Measurements from ENCODE around the gene MNX1. TPM values are rescaled to one million over a fixed set of nuclear protein-coding genes. Genes with fewer than 3 reads are reported as not detected.

The MNX1 gene
- total RNA-seq = not detected
- long read RNA-seq = 0 reads

DNA sequence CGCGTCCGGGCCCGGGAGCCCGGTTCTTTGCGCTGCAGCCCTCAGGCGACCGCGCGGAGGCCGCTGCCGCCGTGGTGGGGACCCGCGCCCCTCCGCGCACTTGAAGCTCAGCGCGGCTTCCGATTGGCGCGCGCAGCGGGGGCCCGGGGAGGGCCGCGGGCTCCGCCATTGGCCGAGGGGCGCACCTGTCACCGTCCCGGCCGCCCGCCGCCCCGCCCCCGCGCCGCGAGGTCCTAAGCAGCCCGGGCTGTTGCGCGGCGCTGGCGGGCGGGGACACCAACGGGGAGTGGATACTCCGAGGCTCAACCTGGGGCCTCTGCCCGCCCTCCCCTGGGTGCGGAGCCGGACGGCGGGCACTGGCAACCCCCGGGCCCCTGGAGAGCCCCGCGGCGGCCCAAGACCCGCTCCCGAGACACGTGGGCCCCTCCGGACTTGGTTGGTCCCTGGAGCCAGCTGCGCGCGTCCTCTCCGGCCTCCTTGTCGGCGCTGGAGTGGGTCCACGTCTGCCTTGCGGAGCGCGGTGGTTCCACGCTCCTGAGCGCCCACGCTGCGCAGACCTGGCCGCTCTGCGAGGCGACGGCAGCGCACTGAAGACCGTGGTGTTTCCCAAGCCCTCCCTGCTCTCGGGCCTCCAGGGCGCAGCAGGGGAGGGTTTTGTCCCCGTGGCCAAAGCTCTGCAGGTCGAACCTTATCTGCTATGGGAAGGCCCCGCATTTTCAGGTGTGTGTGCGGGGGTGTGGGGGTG lies at the start of gene MNX1:
TSS of gene MNX1 (minus strand) at position 76 of the 745 bp plus-strand sequence. CDS start 313 bp downstream, outside the sequence.
- DNase-seq = peak; percentile 42
- ATAC-seq = peak; percentile 85 to 90

GRCh38 chr7:157059534-157059933 lies 49.1 kb upstream of the MNX1 start:
- ATAC-seq (no peak), DNase-seq (no peak)
- intact Hi-C loops (cut with DNase I) = no loop called here

More for the DNA sequence above, at the start of gene MNX1:
- intact Hi-C loops (cut with DNase I) = no loop called here

DNA sequence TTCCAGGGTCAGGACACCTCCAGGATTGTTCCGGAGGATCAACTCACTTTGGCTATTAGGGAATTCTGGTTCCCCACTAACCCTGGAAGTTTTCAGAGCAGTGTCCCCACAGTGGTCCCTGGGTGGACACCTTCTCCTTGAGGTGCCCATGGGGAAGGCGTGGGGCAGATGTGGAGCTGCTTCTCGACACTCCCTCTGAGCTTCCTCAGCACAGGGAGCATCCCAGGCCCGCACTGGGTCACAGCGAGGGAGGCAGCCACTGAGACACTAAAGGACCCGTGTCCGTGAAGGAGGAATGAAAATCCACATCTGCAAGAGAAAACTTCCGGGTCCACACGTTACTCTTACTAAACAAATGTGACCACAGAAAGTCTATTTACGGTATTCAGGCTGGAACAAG lies 48.2 kb upstream of the MNX1 start:
- intact Hi-C loops (cut with DNase I) = no loop called here
- ATAC-seq (no peak), DNase-seq (no peak)

DNA sequence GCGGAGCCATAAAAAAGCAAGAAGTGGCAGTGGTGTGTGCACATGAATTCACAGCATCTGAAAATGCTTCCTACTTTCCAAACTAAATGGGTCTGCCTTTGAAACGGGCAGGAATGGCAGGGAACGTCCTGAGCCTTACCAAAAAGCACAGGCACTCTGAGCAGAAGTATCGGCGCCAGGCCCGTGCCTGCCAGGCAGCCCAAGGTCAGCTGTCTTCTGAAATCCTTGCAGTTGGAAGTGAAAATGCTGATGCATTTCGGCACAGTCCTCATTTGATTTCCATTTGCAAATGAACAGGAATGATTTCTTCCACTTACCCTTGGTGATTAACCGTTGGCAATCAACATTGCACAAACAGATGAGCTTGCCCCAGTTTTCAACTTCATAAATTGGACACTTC lies 47.6 kb upstream of the MNX1 start:
- intact Hi-C loops (cut with DNase I) = no loop called here
- ATAC-seq = no peak

DNA sequence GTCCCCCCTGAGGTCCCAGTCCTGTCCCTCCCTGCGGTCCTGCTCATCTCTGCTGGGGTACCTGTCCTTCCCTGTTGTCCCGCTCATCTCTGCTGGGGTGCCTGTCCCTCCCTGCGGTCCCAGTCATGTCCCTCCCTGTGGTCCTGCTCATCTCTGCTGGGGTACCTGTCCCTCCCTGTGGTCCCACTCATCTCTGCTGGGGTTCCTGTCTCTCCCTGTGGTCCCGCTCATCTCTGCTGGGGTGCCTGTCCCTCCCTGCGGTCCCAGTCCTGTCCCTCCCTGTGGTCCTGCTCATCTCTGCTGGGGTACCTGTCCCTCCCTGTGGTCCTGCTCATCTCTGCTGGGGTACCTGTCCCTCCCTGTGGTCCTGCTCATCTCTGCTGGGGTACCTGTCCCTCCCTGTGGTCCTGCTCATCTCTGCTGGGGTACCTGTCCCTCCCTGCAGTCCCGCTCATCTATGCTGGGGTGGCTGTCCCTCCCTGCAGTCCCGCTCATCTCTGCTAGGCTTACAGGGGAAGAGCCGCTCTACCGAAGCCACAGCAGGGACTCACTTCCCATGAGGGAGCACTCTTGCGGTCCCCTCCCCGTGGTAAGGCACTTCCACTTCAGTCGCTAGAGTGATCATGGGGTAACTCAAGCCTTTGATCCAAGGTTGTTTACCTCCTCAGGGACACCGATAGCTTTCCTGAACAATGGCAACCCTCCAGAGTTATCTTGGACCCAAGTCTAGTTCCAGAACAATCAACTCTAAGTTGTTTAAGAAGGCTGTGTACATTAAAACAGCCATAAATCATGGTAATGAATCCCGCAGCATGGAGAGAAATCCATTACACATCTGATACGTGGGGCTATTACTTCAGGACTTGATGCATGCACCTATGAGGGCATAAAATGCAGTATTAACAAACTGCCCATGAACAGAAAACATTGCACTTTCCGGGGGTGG lies 46.8 kb upstream of the MNX1 start:
- DNase-seq (no peak), ATAC-seq (no peak)
- intact Hi-C loops (cut with DNase I) = no loop called here

More for the DNA sequence above, 47.6 kb upstream of the MNX1 start:
- no peak for DNase-seq

DNA sequence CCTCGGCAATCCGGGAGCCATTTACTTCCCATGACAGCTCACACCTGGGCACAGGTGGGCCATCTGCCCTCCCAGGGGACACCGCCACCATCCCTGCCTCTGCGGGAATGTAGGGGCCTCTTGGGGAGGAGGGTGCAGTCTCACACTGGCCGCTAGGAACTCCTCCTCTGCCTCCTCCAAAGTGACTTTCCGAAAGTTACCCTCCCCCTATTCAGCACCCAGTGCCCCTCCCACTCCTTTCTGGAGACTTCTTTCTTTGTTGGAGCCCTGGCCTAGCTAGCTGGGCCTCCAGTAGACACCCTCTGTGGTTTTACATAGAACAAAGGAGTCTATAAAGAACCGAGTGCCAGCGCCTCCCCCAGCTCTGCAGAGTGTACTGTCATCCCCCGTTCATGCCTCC lies 45.8 kb upstream of the MNX1 start:
- DNase-seq (no peak), ATAC-seq (no peak)
- intact Hi-C loops (cut with DNase I) = no loop called here

- ATAC-seq (no peak), DNase-seq (no peak)
- intact Hi-C loops (cut with DNase I) = no loop called here
These were observed 44.5 kb upstream of the MNX1 start for GRCh38 chr7:157054927-157055326.

DNA sequence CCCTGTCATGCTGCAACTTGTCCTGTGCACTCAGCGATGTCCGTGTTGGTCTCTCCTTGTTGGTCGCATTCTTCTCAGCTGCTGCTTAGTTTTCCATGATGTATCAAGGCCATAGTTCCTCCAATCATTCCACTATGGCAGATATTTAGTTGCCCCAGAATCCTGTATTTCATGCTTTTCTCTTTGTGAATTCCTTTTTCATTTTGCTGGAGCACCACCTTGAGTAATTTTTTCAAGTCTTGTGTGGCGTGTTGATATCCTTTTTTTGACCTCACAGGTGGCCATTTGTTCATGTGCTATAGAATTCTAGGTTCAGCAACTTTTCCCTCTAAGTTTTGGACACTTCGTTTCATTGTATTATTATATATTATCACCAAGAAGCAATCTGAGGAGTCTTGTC lies 42.7 kb upstream of the MNX1 start:
- DNase-seq (no peak), ATAC-seq (no peak)
- intact Hi-C loops (cut with DNase I) = no loop called here

GRCh38 chr7:157047148-157047547 lies 36.7 kb upstream of the MNX1 start:
- ATAC-seq = no peak
- no peak for DNase-seq
- intact Hi-C loops (cut with DNase I) = no loop called here

DNA sequence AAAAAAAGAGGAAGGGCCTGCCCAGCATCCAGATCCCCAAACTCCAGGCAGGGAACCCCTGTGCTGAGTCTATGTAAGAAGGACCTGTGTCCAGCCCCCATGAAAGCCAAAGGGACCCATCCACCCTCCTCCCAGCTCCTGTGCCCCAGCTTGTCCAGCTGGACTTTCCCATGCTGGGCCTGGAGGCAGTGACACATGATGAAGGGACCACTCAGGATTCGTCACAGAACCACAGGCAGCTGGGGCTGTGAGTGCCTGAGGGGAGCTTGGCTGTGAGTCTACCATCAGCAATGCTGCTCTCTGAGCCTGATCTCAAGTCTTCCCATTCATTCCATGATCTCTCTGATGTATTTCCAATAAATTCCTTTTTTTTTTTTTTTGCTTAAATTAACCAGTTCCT lies 36.2 kb upstream of the MNX1 start:
- DNase-seq = no peak
- ATAC-seq = no peak
- intact Hi-C loops (cut with DNase I) = no loop called here

DNA sequence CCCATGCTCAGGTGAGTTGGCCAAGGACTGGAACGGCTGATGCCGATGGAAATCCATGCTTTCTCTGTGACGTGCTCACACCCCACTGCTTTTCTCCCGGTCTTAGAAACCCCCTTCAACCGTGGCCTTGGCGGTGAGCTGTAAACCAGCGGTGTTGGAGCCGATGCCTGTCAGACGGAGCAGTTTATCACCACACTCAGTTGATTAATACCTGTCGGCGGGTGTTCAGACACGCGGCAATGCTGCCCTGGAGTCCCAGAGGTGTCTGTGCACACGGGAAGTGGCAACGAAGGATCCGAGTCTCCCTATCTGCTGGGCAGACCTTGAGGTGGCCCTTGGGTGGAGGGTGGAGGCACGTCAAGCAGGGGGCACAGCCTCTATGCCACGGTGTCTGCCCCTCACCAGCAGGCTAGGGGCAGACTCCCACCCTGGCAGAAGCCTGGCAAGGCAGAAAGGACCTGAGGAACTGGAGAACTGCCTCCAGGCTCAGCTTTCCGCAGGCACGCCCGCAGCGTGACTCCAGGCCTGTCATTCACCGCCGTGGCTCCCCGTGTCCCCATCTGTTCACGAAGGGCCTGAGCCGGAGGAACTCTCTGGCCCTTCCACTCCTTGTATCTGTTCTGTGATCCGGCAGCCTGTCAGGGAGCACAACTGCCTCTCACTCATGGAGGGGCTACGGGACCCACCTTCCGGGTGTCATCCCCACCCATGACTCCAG lies 34.6 kb upstream of the MNX1 start:
- DNase-seq = no peak
- no peak for ATAC-seq
- intact Hi-C loops (cut with DNase I) = no loop called here

DNA sequence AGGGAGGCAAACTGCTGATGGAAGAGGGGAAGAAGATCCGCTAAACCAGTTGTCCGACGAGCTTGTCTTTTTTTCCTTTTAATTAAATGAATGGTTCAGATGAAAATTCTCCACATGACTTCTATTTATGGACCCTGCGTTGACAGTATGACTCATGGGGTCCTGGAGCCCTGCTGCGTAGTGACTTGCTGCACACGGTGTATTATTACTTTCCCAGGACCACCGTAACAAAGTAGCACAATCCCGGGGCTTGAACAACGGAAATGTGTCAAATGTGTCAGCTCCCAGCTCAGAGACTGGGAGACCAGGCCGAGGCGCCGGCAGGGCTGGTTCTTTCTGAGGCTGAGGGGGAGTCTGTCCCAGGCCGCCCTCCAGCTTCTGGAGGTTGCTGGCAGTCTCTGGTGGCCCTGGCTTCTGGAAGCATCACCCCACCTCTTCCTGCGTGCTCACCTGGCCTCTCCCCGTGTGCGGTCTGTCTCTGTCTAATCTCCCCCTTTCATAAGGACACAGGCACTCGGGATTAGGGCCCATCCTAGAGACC lies 33.8 kb upstream of the MNX1 start:
- ATAC-seq (no peak), DNase-seq (no peak)
- intact Hi-C loops (cut with DNase I) = no loop called here

DNA sequence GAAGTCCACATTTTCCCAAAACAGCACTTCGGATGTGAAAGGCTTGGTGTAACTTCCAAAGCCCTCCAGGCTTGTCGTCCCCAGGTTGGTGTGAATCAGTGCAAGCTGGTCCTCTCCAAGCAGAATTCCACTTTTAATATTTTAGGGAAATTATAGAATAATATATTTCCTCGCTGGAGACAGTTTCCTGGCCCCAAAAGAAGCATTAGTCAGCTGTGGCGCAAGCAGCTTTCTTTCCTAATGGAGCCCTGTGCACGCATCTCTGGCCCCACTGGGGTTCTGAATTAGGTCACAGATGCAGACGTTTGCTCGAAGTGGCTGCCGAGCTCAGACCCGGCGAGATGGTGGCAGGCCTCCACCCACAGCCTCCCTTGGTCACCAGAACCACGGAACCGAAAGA lies 33.3 kb upstream of the MNX1 start:
- no peak for ATAC-seq
- intact Hi-C loops (cut with DNase I) = no loop called here
- DNase-seq = no peak

GRCh38 chr7:157041514-157042277 lies 31.2 kb upstream of the MNX1 start:
- ATAC-seq (no peak), DNase-seq (no peak)
- intact Hi-C loops (cut with DNase I) = no loop called here

GRCh38 chr7:157041004-157041403 lies 30.5 kb upstream of the MNX1 start:
- no peak for ATAC-seq
- intact Hi-C loops (cut with DNase I) = no loop called here
- DNase-seq = no peak

DNA sequence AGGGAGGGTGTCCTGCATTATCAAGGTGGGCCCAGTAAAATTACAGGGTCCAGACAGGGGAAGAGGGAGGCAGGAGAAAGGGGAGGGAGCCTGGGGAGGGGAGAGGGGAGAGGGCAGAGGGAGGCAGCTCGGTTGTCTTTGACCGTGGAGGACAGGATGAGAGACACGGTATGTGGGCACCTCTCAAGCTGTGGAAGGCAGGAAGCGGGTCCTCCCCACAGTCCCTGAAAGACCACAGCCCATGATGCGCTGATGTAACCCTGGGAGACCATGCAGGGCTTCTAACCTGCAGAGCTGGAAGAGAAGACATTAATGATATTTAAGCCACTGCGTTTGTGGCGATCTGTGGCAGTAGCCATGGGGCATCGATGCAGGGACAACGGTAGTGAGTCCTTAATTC lies 27.2 kb upstream of the MNX1 start:
- DNase-seq = no peak
- intact Hi-C loops (cut with DNase I) = no loop called here
- no peak for ATAC-seq

DNA sequence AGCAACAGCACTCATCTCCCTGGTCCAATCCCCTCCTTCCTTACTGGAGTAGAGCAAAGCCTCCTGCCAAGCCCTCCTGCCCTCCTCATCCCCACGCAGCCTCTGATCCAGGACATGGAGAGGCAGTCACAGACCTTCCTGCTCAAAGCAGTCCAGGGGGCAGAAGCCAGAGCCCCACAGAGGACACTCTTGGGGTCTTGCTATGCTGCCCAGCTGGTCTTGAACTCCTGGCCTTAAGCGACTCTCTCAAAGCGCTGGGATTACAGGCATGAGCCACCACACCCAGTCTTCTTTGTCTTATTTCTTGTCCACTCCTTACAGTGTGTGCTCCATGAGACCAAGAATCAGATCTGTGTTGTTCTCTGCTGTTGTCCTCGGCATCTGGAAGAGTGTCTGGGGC lies 26.6 kb upstream of the MNX1 start:
- no peak for DNase-seq
- ATAC-seq = no peak
- intact Hi-C loops (cut with DNase I) = no loop called here

DNA sequence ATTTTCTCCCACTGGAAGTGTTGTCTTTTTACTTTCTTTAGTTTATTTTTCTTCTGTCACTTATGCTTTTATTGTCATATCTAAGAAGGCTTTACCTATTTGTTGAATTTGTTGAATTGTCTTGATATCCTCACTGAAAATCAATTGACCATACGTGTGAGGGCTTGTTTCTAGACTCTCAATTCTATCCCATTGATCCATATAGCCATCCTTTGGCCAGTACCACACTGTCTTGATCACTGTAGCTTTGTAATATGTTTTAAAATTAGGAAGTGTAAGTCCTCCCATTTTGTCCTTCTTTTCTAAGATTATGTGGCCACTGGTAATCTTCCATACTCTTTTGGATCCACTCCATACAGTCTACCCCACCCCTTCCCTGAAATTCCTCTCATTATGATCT lies 25.5 kb upstream of the MNX1 start:
- DNase-seq (no peak), ATAC-seq (no peak)
- intact Hi-C loops (cut with DNase I) = no loop called here

DNA sequence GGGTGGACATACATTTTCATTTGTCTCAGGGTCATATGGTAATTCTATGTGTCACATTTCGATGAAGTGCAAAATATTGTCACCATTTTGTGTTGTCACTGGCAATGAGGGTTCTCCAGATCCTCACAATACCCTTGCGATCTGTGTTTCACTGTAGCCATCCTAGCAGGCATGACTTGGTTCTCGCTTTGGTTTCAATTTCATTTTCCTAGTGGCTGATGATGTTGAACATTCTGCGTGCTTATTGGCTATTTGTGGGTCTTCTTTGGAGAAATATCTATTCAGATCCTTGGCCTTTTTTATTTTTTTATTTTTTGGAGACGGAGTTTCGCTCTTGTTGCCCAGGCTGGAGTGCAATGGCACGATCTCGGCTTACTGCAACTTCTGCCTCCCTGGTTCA lies 24.8 kb upstream of the MNX1 start:
- DNase-seq (no peak), ATAC-seq (no peak)
- intact Hi-C loops (cut with DNase I) = no loop called here

Data from left cardiac atrium (tissue), 4 donors.